Motor neuron (in vitro differentiated cells): ENCODE results near the gene CD84. TPM values are rescaled to one million over a fixed set of nuclear protein-coding genes. Genes with fewer than 3 reads are reported as not detected.

Source experiments
- ATAC-seq, 8 experiments: fragments of 200-7000 bp; cut with Tn5 transposase; replicated peaks in 6 of 8; 2 replicates each; pipeline ENCODE4 v1.8.0; 2021; ENCODE audit warnings: mild to moderate bottlenecking in 8 of 8, moderate library complexity in 8 of 8
- H3K27ac ChIP-seq, 2 donors: fragments of 250-450 bp; sonication (Bioruptor Pico); 2 replicates each; pipeline ENCODE4 v1.9.0; 2021; ENCODE audit warnings: antibody characterized with exemption in 2 of 2, mild to moderate bottlenecking in 2 of 2, moderate library complexity in 1 of 2
- H3K4me1 ChIP-seq, 2 donors: fragments of 250-450 bp; sonication (Bioruptor Pico); replicated peaks in 1 of 2; 2 replicates each; pipeline ENCODE4 v1.6.1; 2021; ENCODE audit warnings: antibody characterized with exemption in 2 of 2, mild to moderate bottlenecking in 2 of 2, moderate library complexity in 1 of 2
- H3K4me3 ChIP-seq, 5 donors: fragments of 250-450 bp; sonication (Bioruptor Pico); 2 replicates each; pipeline ENCODE4 v1.9.0; 2021; ENCODE audit warnings: antibody characterized with exemption in 5 of 5, mild to moderate bottlenecking in 5 of 5, moderate library complexity in 4 of 5
- WGBS, 10 experiments: fragments of 450-650 bp; shearing (Covaris generic); methylation state at CpG; one replicate each; pipeline ENCODE4 v1.0.0; 2022; 5-methylcytosine and 5-hydroxymethylcytosine counted together
- in situ Hi-C, 9 experiments: fragments of 400-800 bp; cut with MboI; loops; one replicate each; pipeline ENCODE4 v1.15.0; 2021; ENCODE audit warnings: low sequenced_read_pairs in 9 of 9, low pct_unique_long_range_greater_than_20kb in 2 of 9; ENCODE audit not compliant: unreplicated experiment in 9 of 9
- total RNA-seq, 8 experiments: library from RNA; unstranded; fragments of 300-600 nt; gene quantifications; 2 replicates each; pipeline versions ENCODE4 v1.2.3 to v1.2.4, GENCODE V29; 2022

The CD84 gene
- total RNA-seq, 8 experiments from 2014 or later = 0.17 to 0.90 (median 0.33) TPM; not detected in 3

DNA sequence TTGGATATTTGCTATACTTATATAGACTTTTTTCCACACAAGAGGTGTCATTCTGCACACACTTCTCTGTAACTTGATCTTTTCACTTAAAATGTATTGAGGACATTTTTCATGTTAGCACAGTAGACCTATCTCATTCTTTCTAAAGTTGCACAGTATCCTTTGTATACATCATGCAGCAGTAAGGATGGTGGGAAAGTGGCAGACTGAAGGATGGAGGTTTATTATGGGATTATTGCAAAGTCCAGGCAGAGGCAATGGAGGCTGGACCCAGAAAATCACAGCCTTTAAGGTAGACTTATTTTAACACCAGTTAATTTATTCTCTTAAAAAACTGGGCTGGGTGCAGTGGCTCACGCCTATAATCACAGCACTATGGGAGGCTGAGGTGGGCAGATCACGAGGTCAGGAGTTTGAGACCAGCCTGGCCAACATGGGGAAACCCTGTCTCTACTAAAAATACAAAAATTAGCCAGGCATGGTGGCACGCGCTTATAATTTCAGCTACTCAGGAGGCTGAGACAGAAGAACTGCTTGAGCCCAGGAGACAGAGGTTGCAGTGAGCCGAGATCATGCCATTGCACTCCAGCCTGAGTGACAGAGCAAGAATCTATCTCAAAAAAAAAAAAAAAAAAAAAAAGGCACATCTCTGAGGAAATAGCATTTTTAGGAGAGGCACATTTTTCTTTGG lies 41.8 kb upstream of the CD84 start:
- Histone ChIP-seq H3K4me3 (no peak overlapping the region), H3K27ac (no peak overlapping the region), H3K4me1 (no peaks in the 10 kb centered on the region)
- ATAC-seq = no peak
- in situ Hi-C loops = loop anchor here in 1 of 9 experiments (25.0 kb wide), 1 partner anchor 91 kb away; the partner anchor contains the start of gene CD48
- whole genome bisulfite sequencing, 10 experiments = 43 to 96% (median 85%) methylated on average over 1 to 5 of the region's 5 CpGs; no CpG with 5 or more reads in 4 of the 10 experiments

DNA sequence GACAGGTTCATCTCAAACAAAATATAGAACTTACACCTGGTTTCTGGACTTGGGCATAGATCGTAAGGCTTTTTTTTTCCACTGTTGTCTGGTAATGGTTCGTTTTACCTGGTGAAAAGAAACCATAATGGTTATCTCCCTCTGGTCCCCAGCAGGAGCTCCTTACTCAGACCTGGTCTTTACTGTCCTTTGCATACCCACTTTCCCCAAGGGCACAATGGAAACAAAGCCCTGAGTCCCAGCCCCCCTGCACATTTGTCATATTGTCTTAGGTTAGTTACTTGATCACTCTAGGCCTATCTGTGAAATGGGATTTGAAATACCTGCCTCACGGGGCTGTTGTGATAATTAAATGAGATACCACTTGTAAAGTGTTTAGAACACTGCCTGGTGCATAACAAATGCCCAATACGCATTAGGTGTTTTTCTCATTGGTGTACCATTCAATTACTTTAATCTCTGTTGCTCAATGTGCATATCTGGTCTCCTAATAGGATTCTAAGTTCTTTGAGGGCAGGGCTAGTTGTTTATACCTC lies 40.5 kb upstream of the CD84 start:
- no peak overlapping the region for H3K27ac ChIP-seq
- no peak overlapping the region for H3K4me3 ChIP-seq
- no peaks in the 10 kb centered on the region for H3K4me1 ChIP-seq
- ATAC-seq = no peak
- in situ Hi-C loops = loop anchor here in 1 of 9 experiments (25.0 kb wide), 1 partner anchor 92 kb away; the partner anchor contains the start of gene CD48
- WGBS, 10 experiments = 0 to 93% (median 79%) methylated on average over 1 to 4 of the region's 4 CpGs; no CpG with 5 or more reads in 1 of the 10 experiments

DNA sequence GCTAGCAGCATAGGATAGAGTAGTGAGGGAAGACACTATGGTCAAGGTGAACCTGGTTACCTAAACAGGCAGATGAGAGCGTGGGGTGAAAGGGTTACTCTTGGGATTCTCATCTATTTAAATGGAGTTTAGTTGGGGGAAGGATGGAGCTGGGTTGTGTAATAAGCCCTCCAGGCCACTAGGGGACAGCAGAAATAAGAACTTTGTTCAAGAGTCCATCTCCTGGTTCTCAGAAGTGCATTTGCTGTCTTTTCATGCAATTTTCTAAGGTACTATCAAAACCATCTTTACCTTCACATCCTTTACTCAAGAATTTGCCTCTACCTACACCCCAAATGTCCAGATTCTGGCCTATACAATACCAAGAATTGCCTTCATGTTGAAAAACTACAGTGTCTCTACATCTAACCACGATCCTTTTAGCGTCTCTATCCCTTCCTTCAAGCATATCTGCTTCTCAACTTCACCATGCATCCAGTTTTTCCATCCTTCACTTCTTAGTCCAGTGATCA lies 39.5 kb upstream of the CD84 start:
- in situ Hi-C loops = loop anchor here in 1 of 9 experiments (25.0 kb wide), 1 partner anchor 93 kb away; the partner anchor contains the start of gene CD48
- ATAC-seq = no peak

DNA sequence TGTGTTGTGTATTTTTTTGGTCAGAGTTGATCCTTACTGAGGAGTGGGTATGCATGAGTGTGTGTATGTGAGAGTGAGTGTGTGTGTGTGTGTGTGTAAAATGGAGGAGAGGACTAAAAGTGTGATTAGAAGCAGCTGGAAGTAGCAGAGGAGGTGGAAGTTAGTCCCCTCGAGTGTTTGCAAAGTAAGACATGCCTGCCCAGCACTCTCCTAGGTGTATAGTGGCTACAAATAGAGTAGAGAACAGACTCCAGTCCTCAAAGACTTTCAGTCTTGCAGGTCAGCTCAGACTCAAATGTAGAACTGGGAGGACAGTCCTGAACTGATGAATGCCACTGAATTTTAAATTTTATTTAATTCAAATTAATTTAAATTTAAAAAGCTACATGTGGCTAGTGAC lies 39.0 kb upstream of the CD84 start:
- Histone ChIP-seq H3K27ac (no peak overlapping the region), H3K4me1 (no peaks in the 10 kb centered on the region), H3K4me3 (no peak overlapping the region)
- 0 to 100% (median 50%) methylated on average over 1 of the region's 1 CpG; no CpG with 5 or more reads in 5 of the 10 experiments for WGBS, 10 experiments
- no peak for ATAC-seq
- in situ Hi-C loops = loop anchor here in 1 of 9 experiments (25.0 kb wide), 1 partner anchor 94 kb away; the partner anchor contains the start of gene CD48

More for the DNA sequence above, 39.5 kb upstream of the CD84 start:
- Histone ChIP-seq H3K4me1 (no peaks in the 10 kb centered on the region), H3K27ac (no peak overlapping the region), H3K4me3 (no peak overlapping the region)
- WGBS, 10 experiments = 0 to 94% (median 78%) methylated on average over 2 to 3 of the region's 3 CpGs; no CpG with 5 or more reads in 1 of the 10 experiments

DNA sequence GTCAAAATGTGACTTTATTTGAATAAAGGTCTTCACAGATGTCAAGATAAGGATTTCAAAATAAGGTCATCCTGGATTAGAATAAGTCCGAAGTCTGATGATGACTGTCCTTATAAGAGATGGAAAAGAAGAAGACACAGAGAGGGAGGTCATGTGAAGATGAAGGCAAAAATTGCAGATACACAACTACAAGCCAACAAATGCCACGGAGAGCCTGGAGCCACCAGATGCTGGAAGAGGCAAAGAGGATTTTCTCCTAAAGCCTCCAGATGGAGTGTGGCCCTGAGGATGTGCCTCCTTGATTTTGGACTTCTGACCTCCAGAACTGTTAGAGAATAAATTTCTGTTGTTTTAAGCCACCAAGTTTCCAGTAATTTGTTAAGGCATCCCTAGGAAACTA lies 36.4 kb upstream of the CD84 start:
- H3K4me1 ChIP-seq = no peaks in the 10 kb centered on the region
- ATAC-seq = no peak
- H3K4me3 ChIP-seq = no peak overlapping the region
- H3K27ac ChIP-seq = no peak overlapping the region
- 0 to 100% (median 84%) methylated on average over 1 to 2 of the region's 2 CpGs for WGBS, 10 experiments
- in situ Hi-C loops = loop anchor here in 1 of 9 experiments (25.0 kb wide), 1 partner anchor 97 kb away; the partner anchor contains the start of gene CD48

DNA sequence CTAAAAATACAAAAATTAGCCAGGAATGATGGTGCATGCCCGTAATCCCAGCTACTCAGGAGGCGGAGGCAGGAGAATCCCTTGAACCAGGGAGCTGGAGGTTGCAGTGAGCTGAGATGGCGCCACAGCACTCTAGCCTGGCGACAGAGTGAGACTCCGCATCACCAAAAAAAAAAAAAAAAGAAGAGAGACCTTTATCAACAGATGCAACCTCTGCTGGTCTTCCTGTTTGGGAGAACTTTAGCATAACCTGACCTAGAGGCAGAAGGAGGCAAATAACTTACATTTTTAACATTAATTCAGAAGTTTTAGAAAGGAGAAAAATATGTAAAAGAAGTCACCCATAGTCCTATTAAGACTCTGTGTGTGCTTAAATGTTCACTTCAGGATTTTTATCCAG lies 35.1 kb upstream of the CD84 start:
- ATAC-seq = no peak
- no peak overlapping the region for H3K4me3 ChIP-seq
- in situ Hi-C loops = loop anchor here in 1 of 9 experiments (25.0 kb wide), 1 partner anchor 98 kb away; the partner anchor contains the start of gene CD48
- 20 to 95% (median 88%) methylated on average over 2 to 5 of the region's 5 CpGs; no CpG with 5 or more reads in 2 of the 10 experiments for WGBS, 10 experiments
- no peak overlapping the region for H3K27ac ChIP-seq
- H3K4me1 ChIP-seq = no peaks in the 10 kb centered on the region

DNA sequence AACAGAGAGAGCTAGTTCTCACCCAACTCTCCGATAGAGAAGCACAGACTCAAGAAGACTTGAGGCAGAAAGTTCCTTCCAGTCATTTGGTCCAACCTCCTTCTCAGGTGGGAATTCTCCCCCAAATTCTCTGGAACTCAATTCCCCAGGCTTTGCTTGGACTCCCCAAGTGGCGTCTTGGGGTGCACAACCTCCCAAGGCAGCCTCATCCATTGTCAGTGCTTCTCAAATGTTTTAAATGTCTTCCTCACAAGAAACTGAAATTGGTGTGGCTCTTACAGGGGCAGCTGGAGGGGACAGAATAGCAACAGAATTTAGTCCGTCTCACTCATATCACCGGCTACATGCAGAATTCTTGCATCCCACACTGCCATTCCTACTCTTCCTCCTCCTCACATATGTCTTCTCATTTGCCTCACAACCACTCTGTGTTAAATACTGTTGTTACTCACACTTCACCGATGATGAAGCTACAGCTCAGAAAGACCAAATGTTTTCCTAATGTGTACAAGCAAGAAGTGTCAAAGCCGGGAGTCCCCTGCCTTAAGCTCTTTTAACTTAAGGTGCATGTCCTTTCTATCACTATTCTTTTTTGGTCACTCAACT lies 33.4 kb upstream of the CD84 start:
- no peak overlapping the region for H3K27ac ChIP-seq
- H3K4me1 ChIP-seq = no peaks in the 10 kb centered on the region
- 31 to 100% (median 68%) methylated on average over 1 to 6 of the region's 6 CpGs; no CpG with 5 or more reads in 2 of the 10 experiments for WGBS, 10 experiments
- in situ Hi-C loops = loop anchor here in 1 of 9 experiments (25.0 kb wide), 1 partner anchor 100 kb away; the partner anchor contains the start of gene CD48
- no peak overlapping the region for H3K4me3 ChIP-seq
- ATAC-seq = no peak

DNA sequence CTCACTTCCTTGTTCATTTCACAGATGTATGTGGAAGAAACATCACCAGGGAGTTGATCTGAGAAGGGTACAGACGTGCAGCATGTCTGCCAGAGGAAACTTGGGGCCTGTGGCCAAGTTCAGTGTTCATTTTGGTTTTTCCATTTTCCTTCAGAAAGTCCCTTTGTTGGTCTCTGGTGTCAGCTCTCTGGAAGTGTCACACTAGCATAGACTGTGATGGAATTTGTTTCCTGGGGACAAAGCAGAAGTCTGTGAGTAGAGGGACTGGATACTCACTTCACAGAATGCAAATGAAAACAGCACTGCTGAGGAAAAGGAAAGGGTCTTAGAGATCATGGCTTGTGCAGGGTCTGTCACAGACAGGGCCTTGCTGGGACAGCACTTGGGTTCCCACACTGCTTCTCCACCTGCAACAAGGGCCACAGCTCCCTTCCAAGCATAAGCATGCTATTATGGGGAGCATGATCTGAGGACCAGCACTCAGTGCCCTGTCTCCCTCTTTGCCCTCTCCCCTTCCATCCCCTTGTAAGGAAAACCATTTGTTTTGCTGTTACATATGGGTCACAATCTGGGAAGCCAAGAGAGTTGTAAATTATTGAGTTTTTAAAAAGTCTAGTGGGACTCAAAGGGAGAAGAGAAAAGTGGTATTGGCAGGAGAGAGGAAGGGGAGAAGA lies 31.4 kb upstream of the CD84 start:
- H3K4me3 ChIP-seq = no peak overlapping the region
- H3K27ac ChIP-seq = no peak overlapping the region
- H3K4me1 ChIP-seq = peaks cover 0 to 11% of the 10 kb centered on the region in 2 donors
- no peak for ATAC-seq
- WGBS, 10 experiments = 29 to 60% (median 38%) methylated on average over 1 of the region's 1 CpG; no CpG with 5 or more reads in 6 of the 10 experiments
- in situ Hi-C loops = loop anchor here in 1 of 9 experiments (25.0 kb wide), 1 partner anchor 102 kb away; the partner anchor contains the start of gene CD48

DNA sequence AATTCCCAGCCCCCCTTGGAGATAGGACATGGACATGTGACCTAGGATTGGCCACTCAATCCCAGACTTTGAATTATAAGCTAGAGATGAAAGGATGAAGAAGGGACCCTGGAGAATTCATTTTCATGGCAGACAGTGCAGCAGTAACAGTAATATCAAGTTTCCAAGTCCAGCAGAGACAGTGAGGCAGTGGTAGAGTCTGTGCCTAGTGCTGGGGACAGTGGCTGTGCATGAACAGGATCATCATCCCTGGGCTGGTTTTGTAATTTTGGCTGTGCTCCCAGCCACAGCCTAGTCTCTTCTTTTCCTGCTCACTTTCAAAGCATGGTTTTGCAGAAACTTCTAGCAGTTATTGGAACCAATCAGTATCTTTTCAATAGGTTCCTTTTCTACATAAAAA lies 29.6 kb upstream of the CD84 start:
- H3K27ac ChIP-seq = no peak overlapping the region
- ATAC-seq = no peak
- no peak overlapping the region for H3K4me3 ChIP-seq
- in situ Hi-C loops = loop anchor here in 2 of 9 experiments (10.0 to 25.0 kb wide), 2 partner anchors 103 to 184 kb away; partner anchors contain the start of gene CD48 (in 1 of the 2)
- H3K4me1 ChIP-seq = peaks cover 0 to 11% of the 10 kb centered on the region in 2 donors

DNA sequence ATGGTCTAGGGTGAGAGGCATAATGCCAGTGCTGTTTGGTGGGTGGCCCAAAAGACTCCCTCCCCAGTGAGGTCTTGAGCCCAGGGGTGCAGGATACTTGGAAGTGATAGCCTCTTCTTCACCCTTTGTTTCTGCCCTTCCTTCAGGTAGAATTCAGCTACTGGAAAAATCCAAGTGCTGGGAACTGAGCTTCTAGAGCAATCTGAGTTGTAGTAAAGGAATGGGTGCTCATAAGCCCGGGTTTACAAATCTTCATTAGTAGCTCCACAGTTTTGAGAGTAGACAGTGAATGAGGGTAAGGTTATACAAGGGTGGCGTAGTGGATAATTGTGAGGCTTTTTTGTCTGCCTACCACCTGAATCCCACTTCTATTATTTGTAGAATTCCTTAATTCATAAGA lies 29.2 kb upstream of the CD84 start:
- ATAC-seq = no peak
- in situ Hi-C loops = loop anchor here in 2 of 9 experiments (10.0 to 25.0 kb wide), 2 partner anchors 104 to 184 kb away; partner anchors contain the start of gene CD48 (in 1 of the 2)
- WGBS, 10 experiments = 0 to 100% (median 4%) methylated on average over 1 to 2 of the region's 2 CpGs; no CpG with 5 or more reads in 2 of the 10 experiments
- Histone ChIP-seq H3K4me3 (no peak overlapping the region), H3K27ac (no peak overlapping the region), H3K4me1 (peaks cover 0 to 11% of the 10 kb centered on the region in 2 donors)

DNA sequence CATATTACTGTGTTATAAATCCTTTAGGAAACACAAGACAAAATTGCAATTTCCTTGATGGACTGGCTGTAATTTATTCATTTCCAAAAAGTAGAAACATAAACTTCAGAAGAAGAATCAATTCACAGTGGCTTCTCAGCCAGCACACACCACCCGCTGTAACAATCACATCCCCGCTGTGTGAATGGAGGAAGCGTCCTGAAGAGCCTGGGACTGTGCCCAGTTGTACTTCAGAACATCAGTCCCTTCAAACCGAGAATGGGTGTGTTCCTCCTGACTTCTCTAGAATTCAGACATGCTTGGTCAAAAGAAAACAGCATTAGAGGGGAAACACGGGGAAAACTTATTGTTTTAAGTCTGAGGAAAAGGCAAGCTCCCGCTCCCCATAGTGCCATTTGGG lies 28.8 kb upstream of the CD84 start:
- WGBS, 10 experiments = 19 to 85% (median 68%) methylated on average over 2 to 6 of the region's 6 CpGs; no CpG with 5 or more reads in 2 of the 10 experiments
- ATAC-seq = no peak
- Histone ChIP-seq H3K4me3 (no peak overlapping the region), H3K27ac (no peak overlapping the region), H3K4me1 (peaks cover 0 to 11% of the 10 kb centered on the region in 2 donors)
- in situ Hi-C loops = loop anchor here in 2 of 9 experiments (10.0 to 25.0 kb wide), 2 partner anchors 104 to 183 kb away; partner anchors contain the start of gene CD48 (in 1 of the 2)

DNA sequence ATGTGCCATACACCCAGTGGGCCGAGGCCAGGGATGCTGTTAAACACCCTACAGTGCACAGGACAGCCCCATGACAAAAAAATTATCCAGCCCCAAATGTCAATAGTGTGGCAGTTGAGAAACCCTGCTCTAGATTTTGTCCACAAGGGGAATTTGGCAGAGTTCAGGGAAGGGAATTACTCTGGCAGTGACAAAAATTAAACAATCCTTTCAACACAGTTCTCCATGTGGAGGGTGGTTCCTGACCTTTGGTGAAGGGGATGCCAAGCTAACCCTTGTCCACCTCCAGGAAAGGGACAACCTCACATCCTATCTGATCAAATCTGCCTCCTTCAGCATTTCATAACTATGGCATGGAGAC lies 28.4 kb upstream of the CD84 start:
- WGBS, 10 experiments = 0% methylated on average over 1 of the region's 1 CpG; no CpG with 5 or more reads in 8 of the 10 experiments
- peaks cover 0 to 11% of the 10 kb centered on the region in 2 donors for H3K4me1 ChIP-seq
- no peak for ATAC-seq
- H3K27ac ChIP-seq = no peak overlapping the region
- H3K4me3 ChIP-seq = no peak overlapping the region
- in situ Hi-C loops = loop anchor here in 2 of 9 experiments (10.0 to 25.0 kb wide), 2 partner anchors 105 to 183 kb away; partner anchors contain the start of gene CD48 (in 1 of the 2)
